B cell (primary cell): ENCODE data around the gene TADA1. TPM values are rescaled to one million over a fixed set of nuclear protein-coding genes. Genes with fewer than 3 reads are reported as not detected.

Experiments used
- ATAC-seq: fragments of 200-7000 bp; cut with Tn5 transposase; one replicate; pipeline ENCODE4 v1.10.0; 2021; ENCODE audit warnings: low read depth, mild to moderate bottlenecking, moderate number of reproducible peaks, moderate library complexity
- CTCF ChIA-PET: fragments of 350-600 bp; sonication (Branson Sonifier 250); formaldehyde crosslinking; loops from one replicate; lab custom pipeline; 2021; ENCODE audit warnings: antibody characterized with exemption, inconsistent platforms; lab: Charles Lee
- POLR2A ChIA-PET: fragments of 350-600 bp; sonication (Branson Sonifier 250); formaldehyde crosslinking; loops from one replicate; lab custom pipeline; 2021; ENCODE audit warnings: antibody characterized with exemption; lab: Charles Lee
- DNase-seq: peaks from one replicate; pipeline ENCODE4 v3.0.0; 2013
- H2AFZ ChIP-seq: 2 replicates; pipeline ENCODE4 v1.6.1; 2012; ENCODE audit warnings: mild to moderate bottlenecking, low read depth, low read length; ENCODE audit not compliant: insufficient read depth, poor library complexity, severe bottlenecking
- H3K27ac ChIP-seq, 2 donors: 1 replicate in 1 of 2; 2 replicates in 1 of 2; pipeline ENCODE4 v1.5.1; 2012 to 2013; ENCODE audit warnings: low read length in 2 of 2, mild to moderate bottlenecking in 2 of 2, moderate library complexity in 1 of 2
- H3K27me3 ChIP-seq, 4 experiments: fragments of 200-600 bp in 1 of 4; sonication (generic) in 1 of 4; replicated peaks in 1 of 4; 1 replicate in 2 of 4; 2 replicates in 2 of 4; pipeline versions ENCODE4 v1.6.1 to v1.7.0; 2013 to 2016; ENCODE audit warnings: low read length in 3 of 4, mild to moderate bottlenecking in 2 of 4, mixed read lengths in 1 of 4, moderate library complexity in 1 of 4; ENCODE audit not compliant: insufficient read depth in 4 of 4, control insufficient read depth in 3 of 4; ENCODE audit errors: control extremely low read depth in 1 of 4
- H3K36me3 ChIP-seq, 2 experiments: replicated peaks in 1 of 2; 1 replicate in 1 of 2; 2 replicates in 1 of 2; pipeline versions ENCODE4 v1.6.1 to v1.7.1; 2013; ENCODE audit warnings: low read length in 1 of 2; ENCODE audit not compliant: insufficient read depth in 2 of 2, control insufficient read depth in 1 of 2; ENCODE audit errors: control extremely low read depth in 1 of 2, extremely low read depth in 1 of 2
- H3K4me1 ChIP-seq, 2 donors: fragments of 200-600 bp in 1 of 2; sonication (generic) in 1 of 2; 1 replicate in 1 of 2; 2 replicates in 1 of 2; pipeline versions ENCODE4 v1.5.1 to v1.6.1; 2013 to 2017; ENCODE audit warnings: low read length in 2 of 2; ENCODE audit not compliant: control insufficient read depth in 2 of 2, insufficient read depth in 2 of 2
- H3K4me2 ChIP-seq: replicated peaks from 2 replicates; pipeline ENCODE3; 2012; ENCODE audit warnings: mild to moderate bottlenecking, low read depth, low read length; ENCODE audit not compliant: poor library complexity, severe bottlenecking
- H3K4me3 ChIP-seq, 5 experiments: fragments of 200-600 bp in 1 of 5; sonication (generic) in 1 of 5; 1 replicate in 3 of 5; 2 replicates in 2 of 5; pipeline versions ENCODE4 v1.5.1 to v1.7.0; 2011 to 2016; ENCODE audit warnings: low read length in 4 of 5, mild to moderate bottlenecking in 4 of 5, low read depth in 2 of 5, control low read depth in 1 of 5, moderate library complexity in 1 of 5; ENCODE audit not compliant: insufficient read depth in 1 of 5; ENCODE audit errors: control extremely low read depth in 1 of 5, extremely low read depth in 1 of 5
- H3K79me2 ChIP-seq: fragments of 200-600 bp; sonication (generic); one replicate; pipeline ENCODE4 v1.6.0; 2016; ENCODE audit warnings: low read length; ENCODE audit not compliant: control insufficient read depth, insufficient read depth
- H3K9ac ChIP-seq: fragments of 200-600 bp; sonication (generic); 2 replicates; pipeline ENCODE4 v1.6.1; 2017; ENCODE audit warnings: mild to moderate bottlenecking, low read length, moderate library complexity
- H3K9me3 ChIP-seq, 3 donors: one replicate each; pipeline versions ENCODE4 v1.6.1 to v1.7.1; 2013; ENCODE audit warnings: low read length in 2 of 3; ENCODE audit not compliant: control insufficient read depth in 2 of 3, insufficient read depth in 1 of 3; ENCODE audit errors: control extremely low read depth in 1 of 3
- H4K20me1 ChIP-seq: 2 replicates; pipeline ENCODE4 v1.6.0; 2012; ENCODE audit warnings: mild to moderate bottlenecking, low read length; ENCODE audit not compliant: insufficient read depth, control insufficient read depth, poor library complexity, severe bottlenecking
- H3K27ac Mint-ChIP-seq: one replicate; pipeline ENCODE4 v1.8.0; 2021; ENCODE audit warnings: mixed read lengths
- H3K27me3 Mint-ChIP-seq: one replicate; pipeline ENCODE4 v1.8.0; 2021; ENCODE audit warnings: mixed read lengths
- H3K4me1 Mint-ChIP-seq: one replicate; pipeline ENCODE4 v1.8.0; 2021; ENCODE audit warnings: mixed read lengths
- H3K4me3 Mint-ChIP-seq: one replicate; pipeline ENCODE4 v1.8.0; 2021; ENCODE audit warnings: mixed read lengths
- H3K9me3 Mint-ChIP-seq: one replicate; pipeline ENCODE4 v1.8.0; 2022; ENCODE audit warnings: mixed read lengths; ENCODE audit not compliant: insufficient read depth
- EZH2 ChIP-seq: IDR thresholded peaks from 2 replicates; pipeline ENCODE4 v1.6.1; 2012; ENCODE audit warnings: borderline replicate concordance, low read depth, mild to moderate bottlenecking, moderate library complexity, low read length; ENCODE audit not compliant: insufficient read depth, poor library complexity, severe bottlenecking
- WGBS: methylation state at CpG from one replicate; pipeline ENCODE4 v1.1.5; 2013; ENCODE audit warnings: missing lambda C conversion rate; ENCODE audit not compliant: insufficient coverage; 5-methylcytosine and 5-hydroxymethylcytosine counted together
- intact Hi-C: fragments of 100-400 bp; cut with micrococcal nuclease; formaldehyde crosslinking; loops from one replicate; pipeline ENCODE4 v1.10.0; 2022
- polyA plus RNA-seq: library from polyadenylated mRNA; depleted of rRNA; stranded (reverse); fragments of >200 nt; gene quantifications from 2 replicates; pipeline ENCODE4 v1.2.3, GENCODE V29; 2012
- total RNA-seq, 2 donors: library from RNA; stranded (reverse); fragments of 120-200 nt in 1 of 2; gene quantifications; 1 replicate in 1 of 2; 2 replicates in 1 of 2; pipeline versions ENCODE4 v1.2.3 to v1.2.4, GENCODE V29; 2013 to 2022
- TF ChIP-seq, protein P1 (sequence below): fragments of 200-600 bp; IDR thresholded peaks from one replicate; pipeline ENCODE4 v1.8.0; 2022; ENCODE audit warnings: antibody characterized with exemption, mild to moderate bottlenecking

TADA1 gene
- total and polyA plus RNA-seq, 2 donors (not counting 1 experiment from before 2014, with no cell fraction given): 12.0 to 12.9 TPM

DNA sequence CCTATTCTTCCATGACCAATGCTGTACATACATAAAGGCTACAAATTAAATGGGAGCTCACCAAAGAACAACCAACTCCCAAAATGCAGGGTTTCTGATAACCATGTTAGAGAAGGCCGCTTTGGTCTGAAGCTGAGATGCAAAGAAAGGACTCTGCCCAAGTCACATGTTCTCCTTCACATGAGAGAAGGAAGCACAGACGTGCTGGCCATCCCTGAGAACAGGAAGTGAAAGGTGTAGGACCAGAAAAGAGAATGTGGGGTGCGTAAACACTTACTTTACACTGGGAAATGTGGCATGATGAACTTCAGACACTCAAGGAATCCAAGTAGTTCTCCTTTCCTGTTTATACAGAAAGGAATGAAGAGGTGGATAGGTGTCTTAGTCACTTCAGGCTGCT lies 31.7 kb upstream of the TADA1 start:
- no peaks in the 10 kb centered on the region for H3K27me3 Mint-ChIP-seq
- CTCF ChIA-PET: interaction anchor here (0.6 to 21.5 kb wide), 5 partner anchors 17 to 696 kb away, joined by 3 to 944 read pairs (median 4); no protein-coding TSS in a partner anchor
- peak; percentile 41 for DNase-seq

DNA sequence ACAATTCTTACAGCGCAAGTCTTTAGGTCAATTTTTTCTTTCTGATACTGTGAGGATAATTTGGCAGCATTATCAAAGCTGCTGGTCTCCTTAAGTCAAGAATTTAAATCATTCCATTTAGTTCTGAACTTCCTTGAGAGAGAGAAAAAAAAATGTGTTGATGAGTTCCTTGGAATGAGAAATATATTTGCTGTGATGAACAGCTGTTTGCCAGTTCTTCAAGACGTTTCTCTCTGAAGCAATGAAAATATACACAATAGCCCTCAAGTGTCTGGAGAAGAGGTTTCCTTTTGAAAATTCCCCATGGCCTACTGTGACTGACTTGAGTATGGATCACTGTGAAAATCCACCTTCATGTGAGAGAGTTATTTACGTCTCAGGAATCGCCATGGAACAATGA lies 31.0 kb upstream of the TADA1 start:
- TF ChIP-seq, protein P1, sequence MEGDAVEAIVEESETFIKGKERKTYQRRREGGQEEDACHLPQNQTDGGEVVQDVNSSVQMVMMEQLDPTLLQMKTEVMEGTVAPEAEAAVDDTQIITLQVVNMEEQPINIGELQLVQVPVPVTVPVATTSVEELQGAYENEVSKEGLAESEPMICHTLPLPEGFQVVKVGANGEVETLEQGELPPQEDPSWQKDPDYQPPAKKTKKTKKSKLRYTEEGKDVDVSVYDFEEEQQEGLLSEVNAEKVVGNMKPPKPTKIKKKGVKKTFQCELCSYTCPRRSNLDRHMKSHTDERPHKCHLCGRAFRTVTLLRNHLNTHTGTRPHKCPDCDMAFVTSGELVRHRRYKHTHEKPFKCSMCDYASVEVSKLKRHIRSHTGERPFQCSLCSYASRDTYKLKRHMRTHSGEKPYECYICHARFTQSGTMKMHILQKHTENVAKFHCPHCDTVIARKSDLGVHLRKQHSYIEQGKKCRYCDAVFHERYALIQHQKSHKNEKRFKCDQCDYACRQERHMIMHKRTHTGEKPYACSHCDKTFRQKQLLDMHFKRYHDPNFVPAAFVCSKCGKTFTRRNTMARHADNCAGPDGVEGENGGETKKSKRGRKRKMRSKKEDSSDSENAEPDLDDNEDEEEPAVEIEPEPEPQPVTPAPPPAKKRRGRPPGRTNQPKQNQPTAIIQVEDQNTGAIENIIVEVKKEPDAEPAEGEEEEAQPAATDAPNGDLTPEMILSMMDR: no peak
- TF ChIP-seq EZH2: no peak
- WGBS: 100% methylated on average over 2 of the region's 4 CpGs
- Mint-ChIP-seq H3K4me1 (peaks cover 23% of the 10 kb centered on the region), H3K9me3 (no peaks in the 10 kb centered on the region), H3K4me3 (no peak overlapping the region), H3K27ac (no peak overlapping the region), H3K27me3 (no peaks in the 10 kb centered on the region)
- no peak overlapping the region for H3K9ac ChIP-seq
- no peak overlapping the region for H2AFZ ChIP-seq
- H3K79me2 ChIP-seq: no peaks in the 10 kb centered on the region
- no peak overlapping the region for H3K27ac ChIP-seq
- no peak overlapping the region for H3K4me3 ChIP-seq
- no peaks in the 10 kb centered on the region for H3K36me3 ChIP-seq
- no peaks in the 10 kb centered on the region for H3K27me3 ChIP-seq
- no peaks in the 10 kb centered on the region for H4K20me1 ChIP-seq
- ATAC-seq: no peak
- peaks cover 0 to 4% (median 2%) of the 10 kb centered on the region in 3 donors for H3K9me3 ChIP-seq
- intact Hi-C loops: no loop called here
- ChIA-PET POLR2A (interaction anchor here (0.6 kb wide), 1 partner anchor 10 kb away, joined by 3 read pairs; no protein-coding TSS in a partner anchor), CTCF (interaction anchor here (1.0 to 21.5 kb wide), 6 partner anchors 10 to 633 kb away, joined by 3 to 944 read pairs (median 4); no protein-coding TSS in a partner anchor)
- H3K4me1 ChIP-seq: peaks cover 17 to 20% of the 10 kb centered on the region in 2 donors
- no peak overlapping the region for H3K4me2 ChIP-seq
- DNase-seq: no peak

More for the DNA sequence above, 31.7 kb upstream of the TADA1 start:
- no peaks in the 10 kb centered on the region for H3K9me3 Mint-ChIP-seq
- Histone ChIP-seq H3K79me2 (no peaks in the 10 kb centered on the region), H3K4me3 (no peak overlapping the region), H3K27ac (no peak overlapping the region), H2AFZ (peak overlapping the region; percentile 5), H3K9ac (no peak overlapping the region), H3K4me1 (peaks cover 13% of the 10 kb centered on the region in 2 donors), H4K20me1 (no peaks in the 10 kb centered on the region), H3K9me3 (peaks cover 0 to 4% (median 2%) of the 10 kb centered on the region in 3 donors), H3K4me2 (no peak overlapping the region), H3K27me3 (no peaks in the 10 kb centered on the region), H3K36me3 (no peaks in the 10 kb centered on the region)
- intact Hi-C loops: no loop called here
- no peak for ATAC-seq
- peak overlapping the region; percentile 7 for H3K4me3 Mint-ChIP-seq
- WGBS: 0% methylated on average over 1 of the region's 3 CpGs
- TF ChIP-seq EZH2: no peak
- TF ChIP-seq, protein P1: no peak
- H3K4me1 Mint-ChIP-seq: peaks cover 16% of the 10 kb centered on the region
- no peak overlapping the region for H3K27ac Mint-ChIP-seq
- POLR2A ChIA-PET: no interaction called here
